Tibial artery (tissue), 4 donors: Measurements from ENCODE around the gene IL20.

Experiments used
- DNase-seq, 2 donors: peaks; one replicate each; pipeline ENCODE4 v3.0.0-alpha.2; 2019
- H3K27ac ChIP-seq, 2 donors: fragments of 200-600 bp; sonication (generic) in 1 of 2; 1 replicate in 1 of 2; 2 replicates in 1 of 2; pipeline ENCODE4 v1.5.1; 2018 to 2019; ENCODE audit warnings: mild to moderate bottlenecking in 1 of 2
- H3K27me3 ChIP-seq, 2 donors: fragments of 200-600 bp; sonication (generic) in 1 of 2; one replicate each; pipeline versions ENCODE4 v1.5.1 to v1.6.0; 2016 to 2019
- H3K36me3 ChIP-seq, 3 donors: fragments of 200-600 bp; sonication (generic) in 2 of 3; one replicate each; pipeline ENCODE4 v1.5.1; 2016 to 2019; ENCODE audit warnings: mild to moderate bottlenecking in 2 of 3
- H3K4me1 ChIP-seq, 4 donors: fragments of 200-600 bp; sonication (generic) in 2 of 4; 1 replicate in 3 of 4; 2 replicates in 1 of 4; pipeline ENCODE4 v1.5.1; 2016 to 2019
- H3K4me3 ChIP-seq, 2 donors: fragments of 200-600 bp; sonication (generic) in 1 of 2; 1 replicate in 1 of 2; 2 replicates in 1 of 2; pipeline ENCODE4 v1.5.1; 2018 to 2019; ENCODE audit warnings: mild to moderate bottlenecking in 2 of 2
- H3K9me3 ChIP-seq, 3 donors: fragments of 200-600 bp; sonication (generic) in 1 of 3; one replicate each; pipeline ENCODE4 v1.5.1; 2016 to 2019
- CTCF ChIP-seq, 2 experiments: fragments of 200-600 bp in 1 of 2; fragments of 450-650 bp in 1 of 2; IDR thresholded peaks; one replicate each; pipeline ENCODE4 v1.5.1; 2017 to 2019; ENCODE audit warnings: antibody characterized with exemption in 2 of 2, mild to moderate bottlenecking in 1 of 2, moderate library complexity in 1 of 2
- intact Hi-C: fragments of 100-400 bp; cut with DNase I; formaldehyde crosslinking; loops from one replicate; pipeline ENCODE4 v1.15.0; 2023; ENCODE audit warnings: low total_unique reads

The IL20 gene

GRCh38 chr1:206908038-206908437 is 42.6 kb downstream of the IL20 start:
- Histone ChIP-seq H3K4me1 (peaks cover 0 to 14% (median 12%) of the 10 kb centered on the region in 4 donors), H3K4me3 (no peak overlapping the region), H3K36me3 (no peaks in the 10 kb centered on the region), H3K27ac (no peak overlapping the region), H3K9me3 (no peaks in the 10 kb centered on the region), H3K27me3 (peaks cover 0 to 37% of the 10 kb centered on the region in 2 donors)
- no peak for TF ChIP-seq CTCF (IDR thresholded peaks at IDR 0.05)
- DNase-seq, result peak in 1 of 2 donors; percentile 38
- intact Hi-C loops, result no loop called here

- peaks cover 0 to 14% (median 12%) of the 10 kb centered on the region in 4 donors for H3K4me1 ChIP-seq
- no peak overlapping the region for H3K27ac ChIP-seq
- DNase-seq, result peak in 1 of 2 donors; percentile 68
- TF ChIP-seq CTCF (IDR thresholded peaks at IDR 0.05), result no peak
- intact Hi-C loops, result no loop called here
- H3K4me3 ChIP-seq, result peak overlapping the region; percentile 37 to 52
- no peaks in the 10 kb centered on the region for H3K9me3 ChIP-seq
- H3K36me3 ChIP-seq, result no peaks in the 10 kb centered on the region
- H3K27me3 ChIP-seq, result peaks cover 0 to 43% of the 10 kb centered on the region in 2 donors
Measured at GRCh38 chr1:206909161-206909882, 43.9 kb downstream of the IL20 start.

GRCh38 chr1:206909883-206910318 is 44.5 kb downstream of the IL20 start:
- H3K9me3 ChIP-seq, result no peaks in the 10 kb centered on the region
- H3K4me3 ChIP-seq, result peak overlapping the region; percentile 37 to 52
- H3K4me1 ChIP-seq, result peaks cover 0 to 14% (median 12%) of the 10 kb centered on the region in 4 donors
- no peak overlapping the region for H3K27ac ChIP-seq
- H3K36me3 ChIP-seq, result no peaks in the 10 kb centered on the region
- DNase-seq, result peak in 1 of 2 donors; percentile 60
- intact Hi-C loops, result loop anchor here (5.0 to 10.0 kb wide), 4 partner anchors 175 to 418 kb away; no protein-coding TSS in a partner anchor
- peaks cover 0 to 41% of the 10 kb centered on the region in 2 donors for H3K27me3 ChIP-seq
- no peak for TF ChIP-seq CTCF (IDR thresholded peaks at IDR 0.05)

- Histone ChIP-seq H3K4me3 (no peak overlapping the region), H3K27me3 (peaks cover 0 to 48% of the 10 kb centered on the region in 2 donors), H3K9me3 (no peaks in the 10 kb centered on the region), H3K4me1 (peaks cover 0 to 14% (median 12%) of the 10 kb centered on the region in 4 donors), H3K27ac (no peak overlapping the region), H3K36me3 (no peaks in the 10 kb centered on the region)
- intact Hi-C loops, result loop anchor here (5.0 to 10.0 kb wide), 4 partner anchors 176 to 419 kb away; no protein-coding TSS in a partner anchor
- peak; percentile 15 to 38 for DNase-seq
- peak; percentile 59 to 88 for TF ChIP-seq CTCF (IDR thresholded peaks at IDR 0.05)
Measured at GRCh38 chr1:206911064-206911663, 45.7 kb downstream of the IL20 start.

- peak; percentile 74 to 75 for DNase-seq
- peaks cover 0 to 14% (median 12%) of the 10 kb centered on the region in 4 donors for H3K4me1 ChIP-seq
- no peaks in the 10 kb centered on the region for H3K36me3 ChIP-seq
- H3K27me3 ChIP-seq, result peaks cover 0 to 45% of the 10 kb centered on the region in 2 donors
- H3K9me3 ChIP-seq, result no peaks in the 10 kb centered on the region
- intact Hi-C loops, result loop anchor here (5.0 to 10.0 kb wide), 4 partner anchors 178 to 420 kb away; no protein-coding TSS in a partner anchor
- H3K27ac ChIP-seq, result no peak overlapping the region
- TF ChIP-seq CTCF (IDR thresholded peaks at IDR 0.05), result peak; percentile 82 to 84
- H3K4me3 ChIP-seq, result no peak overlapping the region
Measured at GRCh38 chr1:206912445-206913095, 47.1 kb downstream of the IL20 start.
